CD8-positive, alpha-beta memory T cell (primary cell): Measurements from ENCODE around the gene NEUROG1. TPM values are rescaled to one million over a fixed set of nuclear protein-coding genes. Genes with fewer than 3 reads are reported as not detected.

ENCODE experiments used
- CTCF ChIA-PET: fragments of 350-600 bp; sonication (Branson Sonifier 250); formaldehyde crosslinking; loops from one replicate; lab custom pipeline; 2021; ENCODE audit warnings: antibody characterized with exemption; lab: Charles Lee
- POLR2A ChIA-PET: fragments of 350-600 bp; sonication (Branson Sonifier 250); formaldehyde crosslinking; loops from one replicate; lab custom pipeline; 2021; ENCODE audit warnings: antibody characterized with exemption; lab: Charles Lee
- DNase-seq, 5 donors: peaks; one replicate each; pipeline versions ENCODE4 v3.0.0 to v3.0.0-alpha.2; 2020 to 2022; ENCODE audit warnings: mixed read lengths in 1 of 5
- H3K27ac ChIP-seq: one replicate; pipeline ENCODE4 v1.7.0; 2013; ENCODE audit warnings: low read depth, mild to moderate bottlenecking, low read length, moderate library complexity
- H3K27me3 ChIP-seq: 2 replicates; pipeline ENCODE4 v1.7.0; 2013; ENCODE audit warnings: low read length, mild to moderate bottlenecking; ENCODE audit not compliant: insufficient read depth, poor library complexity, severe bottlenecking
- H3K36me3 ChIP-seq: 2 replicates; pipeline ENCODE4 v1.7.0; 2013; ENCODE audit warnings: mild to moderate bottlenecking, low read length, moderate library complexity; ENCODE audit not compliant: insufficient read depth
- H3K4me1 ChIP-seq: 2 replicates; pipeline ENCODE4 v1.7.0; 2013; ENCODE audit warnings: mild to moderate bottlenecking, low read length, moderate library complexity; ENCODE audit not compliant: insufficient read depth
- H3K4me3 ChIP-seq: 2 replicates; pipeline ENCODE4 v1.7.0; 2013; ENCODE audit warnings: mild to moderate bottlenecking, low read length
- H3K9me3 ChIP-seq: 2 replicates; pipeline ENCODE4 v1.7.0; 2013; ENCODE audit warnings: mild to moderate bottlenecking, low read length
- H3K27ac Mint-ChIP-seq, 8 donors: one replicate each; pipeline ENCODE4 v1.8.0; 2020 to 2021; ENCODE audit warnings: mixed read lengths in 8 of 8, mild to moderate bottlenecking in 6 of 8, inconsistent platforms in 3 of 8, moderate library complexity in 3 of 8
- H3K27me3 Mint-ChIP-seq, 2 donors: one replicate each; pipeline ENCODE4 v1.8.0; 2020 to 2021; ENCODE audit warnings: mixed read lengths in 2 of 2, mild to moderate bottlenecking in 1 of 2, moderate library complexity in 1 of 2
- H3K36me3 Mint-ChIP-seq, 3 donors: one replicate each; pipeline ENCODE4 v1.8.0; 2020 to 2021; ENCODE audit warnings: mixed read lengths in 3 of 3, inconsistent platforms in 1 of 3, mild to moderate bottlenecking in 1 of 3
- H3K4me1 Mint-ChIP-seq, 3 donors: one replicate each; pipeline ENCODE4 v1.8.0; 2020 to 2021; ENCODE audit warnings: mixed read lengths in 3 of 3, inconsistent platforms in 1 of 3, mild to moderate bottlenecking in 1 of 3
- H3K4me3 Mint-ChIP-seq, 7 donors: one replicate each; pipeline ENCODE4 v1.8.0; 2020 to 2021; ENCODE audit warnings: mixed read lengths in 7 of 7, mild to moderate bottlenecking in 6 of 7, moderate library complexity in 4 of 7, inconsistent platforms in 2 of 7
- H3K9me3 Mint-ChIP-seq, 5 donors: one replicate each; pipeline ENCODE4 v1.8.0; 2020 to 2022; ENCODE audit warnings: mixed read lengths in 5 of 5, mild to moderate bottlenecking in 3 of 5, moderate library complexity in 2 of 5, inconsistent platforms in 1 of 5
- polyA plus RNA-seq: library from polyadenylated mRNA; unstranded; fragments of 300-500 nt; fragmentation: Illumina TruSeq; gene quantifications from one replicate; pipeline ENCODE4 v1.2.3, GENCODE V29; 2021
- total RNA-seq, 2 experiments: library from RNA; stranded (reverse); gene quantifications; one replicate each; pipeline ENCODE4 v1.2.3, GENCODE V29; 2021

NEUROG1 gene
- total and polyA plus RNA-seq, 3 experiments from 2014 or later, result not detected

GRCh38 chr5:135508496-135509005, 27.2 kb downstream of the NEUROG1 start:
- CTCF ChIA-PET, result no interaction called here
- DNase-seq, result no peak
- H3K9me3 ChIP-seq, result no peaks in the 10 kb centered on the region

GRCh38 chr5:135505973-135506372, 29.8 kb downstream of the NEUROG1 start:
- H3K4me1 ChIP-seq, result no peaks in the 10 kb centered on the region
- ChIA-PET CTCF (no interaction called here), POLR2A (no interaction called here)

More at GRCh38 chr5:135508496-135509005, 27.2 kb downstream of the NEUROG1 start:
- POLR2A ChIA-PET, result no interaction called here
- Histone ChIP-seq H3K27me3 (no peaks in the 10 kb centered on the region), H3K4me3 (no peak overlapping the region), H3K4me1 (no peaks in the 10 kb centered on the region), H3K27ac (no peak overlapping the region), H3K36me3 (no peaks in the 10 kb centered on the region)
- Mint-ChIP-seq H3K27ac (no peak overlapping the region), H3K36me3 (no peaks in the 10 kb centered on the region), H3K4me3 (peak overlapping the region in 2 of 7 donors; percentile 12 to 15), H3K9me3 (no peaks in the 10 kb centered on the region), H3K4me1 (peaks cover 3 to 14% (median 6%) of the 10 kb centered on the region in 3 donors), H3K27me3 (peaks cover 16 to 64% of the 10 kb centered on the region in 2 donors)

DNA sequence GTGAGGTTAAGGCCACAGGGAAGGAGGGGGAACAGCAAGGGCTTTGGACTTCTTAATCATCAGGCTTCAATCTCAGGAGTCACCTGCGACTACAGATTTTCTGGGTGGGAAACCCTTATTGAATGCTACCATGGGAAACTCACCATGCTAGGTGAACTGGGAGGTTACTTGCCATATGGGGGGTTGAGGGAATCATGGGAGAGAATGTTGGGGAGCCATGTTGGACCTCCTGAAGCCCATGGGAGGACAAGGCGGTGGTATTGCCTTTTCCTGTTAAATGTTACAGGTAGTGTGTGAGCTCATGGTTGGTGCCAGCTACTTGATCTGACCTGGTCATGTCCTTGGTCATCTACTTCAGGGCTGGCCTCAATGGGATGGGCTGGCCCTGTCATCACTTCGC, 31.4 kb downstream of the NEUROG1 start:
- H3K27me3 Mint-ChIP-seq, result peaks cover 18 to 78% of the 10 kb centered on the region in 2 donors
- ChIA-PET CTCF (no interaction called here), POLR2A (no interaction called here)

More at GRCh38 chr5:135505973-135506372, 29.8 kb downstream of the NEUROG1 start:
- H3K36me3 Mint-ChIP-seq, result no peaks in the 10 kb centered on the region
- no peaks in the 10 kb centered on the region for H3K9me3 ChIP-seq
- no peak overlapping the region for H3K4me3 ChIP-seq
- H3K9me3 Mint-ChIP-seq, result no peaks in the 10 kb centered on the region
- peaks cover 16 to 86% of the 10 kb centered on the region in 2 donors for H3K27me3 Mint-ChIP-seq
- H3K36me3 ChIP-seq, result no peaks in the 10 kb centered on the region
- no peaks in the 10 kb centered on the region for H3K27me3 ChIP-seq
- H3K4me1 Mint-ChIP-seq, result peaks cover 3 to 14% (median 6%) of the 10 kb centered on the region in 3 donors
- H3K4me3 Mint-ChIP-seq, result no peak overlapping the region
- H3K27ac ChIP-seq, result no peak overlapping the region
- no peak overlapping the region for H3K27ac Mint-ChIP-seq
- no peak for DNase-seq

DNA sequence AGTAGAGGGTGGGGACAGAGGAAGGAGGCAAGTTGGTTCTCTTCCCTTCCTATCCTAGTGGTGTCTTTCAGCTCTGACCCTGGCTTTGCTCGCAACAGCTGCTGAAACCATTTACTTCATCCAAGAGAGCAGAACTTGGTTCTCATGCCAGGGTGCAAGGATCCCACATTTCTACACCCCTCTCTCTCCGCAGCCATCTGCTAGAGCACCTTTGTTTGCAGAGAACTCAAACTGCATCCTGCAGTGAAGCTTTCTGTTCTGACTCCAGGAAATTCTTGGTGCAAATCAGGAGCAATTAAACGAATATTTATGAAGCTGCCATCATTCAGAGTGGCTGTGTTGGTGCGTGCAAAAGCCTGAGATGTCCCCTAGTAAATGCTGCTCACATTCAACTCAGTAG, 31.9 kb downstream of the NEUROG1 start:
- no peaks in the 10 kb centered on the region for H3K36me3 Mint-ChIP-seq
- H3K4me1 Mint-ChIP-seq, result peaks cover 3 to 9% (median 5%) of the 10 kb centered on the region in 3 donors
- DNase-seq, result no peak
- no peak overlapping the region for H3K27ac ChIP-seq
- H3K27ac Mint-ChIP-seq, result no peak overlapping the region
- H3K4me3 Mint-ChIP-seq, result no peak overlapping the region
- H3K4me3 ChIP-seq, result no peak overlapping the region
- ChIA-PET POLR2A (no interaction called here), CTCF (no interaction called here)
- peaks cover 17 to 78% of the 10 kb centered on the region in 2 donors for H3K27me3 Mint-ChIP-seq
- no peaks in the 10 kb centered on the region for H3K4me1 ChIP-seq
- peaks cover 0 to 3% (median 0%) of the 10 kb centered on the region in 5 donors for H3K9me3 Mint-ChIP-seq
- no peaks in the 10 kb centered on the region for H3K27me3 ChIP-seq
- no peaks in the 10 kb centered on the region for H3K36me3 ChIP-seq
- no peaks in the 10 kb centered on the region for H3K9me3 ChIP-seq

More for the DNA sequence above, 31.4 kb downstream of the NEUROG1 start:
- DNase-seq, result no peak
- H3K4me1 ChIP-seq, result no peaks in the 10 kb centered on the region
- H3K4me3 ChIP-seq, result no peak overlapping the region
- no peaks in the 10 kb centered on the region for H3K27me3 ChIP-seq
- Mint-ChIP-seq H3K36me3 (no peaks in the 10 kb centered on the region), H3K9me3 (peaks cover 0 to 3% (median 0%) of the 10 kb centered on the region in 5 donors), H3K27ac (no peak overlapping the region), H3K4me1 (peaks cover 3 to 12% (median 6%) of the 10 kb centered on the region in 3 donors), H3K4me3 (no peak overlapping the region)
- no peaks in the 10 kb centered on the region for H3K9me3 ChIP-seq
- no peak overlapping the region for H3K27ac ChIP-seq
- no peaks in the 10 kb centered on the region for H3K36me3 ChIP-seq

- Mint-ChIP-seq H3K9me3 (peaks cover 0 to 3% (median 0%) of the 10 kb centered on the region in 5 donors), H3K36me3 (no peaks in the 10 kb centered on the region), H3K27ac (peak overlapping the region in 1 of 8 donors; percentile 36), H3K4me1 (peaks cover 0 to 2% (median 0%) of the 10 kb centered on the region in 3 donors), H3K4me3 (no peak overlapping the region), H3K27me3 (peaks cover 15 to 79% of the 10 kb centered on the region in 2 donors)
- Histone ChIP-seq H3K27ac (no peak overlapping the region), H3K4me3 (no peak overlapping the region), H3K36me3 (no peaks in the 10 kb centered on the region), H3K9me3 (no peaks in the 10 kb centered on the region), H3K4me1 (no peaks in the 10 kb centered on the region), H3K27me3 (no peaks in the 10 kb centered on the region)
- ChIA-PET CTCF (no interaction called here), POLR2A (no interaction called here)
- no peak for DNase-seq
Observed at GRCh38 chr5:135502836-135503520, 32.8 kb downstream of the NEUROG1 start.

- H3K9me3 ChIP-seq, result no peaks in the 10 kb centered on the region
- peaks cover 13 to 73% of the 10 kb centered on the region in 2 donors for H3K27me3 Mint-ChIP-seq
- POLR2A ChIA-PET, result no interaction called here
- H3K4me3 ChIP-seq, result no peak overlapping the region
- DNase-seq, result no peak
- H3K4me3 Mint-ChIP-seq, result no peak overlapping the region
- no peaks in the 10 kb centered on the region for H3K4me1 ChIP-seq
- no peaks in the 10 kb centered on the region for H3K36me3 ChIP-seq
- no peaks in the 10 kb centered on the region for H3K4me1 Mint-ChIP-seq
- CTCF ChIA-PET, result no interaction called here
- H3K36me3 Mint-ChIP-seq, result no peaks in the 10 kb centered on the region
- no peaks in the 10 kb centered on the region for H3K27me3 ChIP-seq
- H3K9me3 Mint-ChIP-seq, result peaks cover 0 to 3% (median 0%) of the 10 kb centered on the region in 5 donors
- no peak overlapping the region for H3K27ac ChIP-seq
- H3K27ac Mint-ChIP-seq, result no peak overlapping the region
Observed at GRCh38 chr5:135501965-135502364, 33.8 kb downstream of the NEUROG1 start.

GRCh38 chr5:135498637-135498995, 37.1 kb downstream of the NEUROG1 start:
- peaks cover 10 to 57% of the 10 kb centered on the region in 2 donors for H3K27me3 Mint-ChIP-seq
- no peak for DNase-seq
- H3K27me3 ChIP-seq, result no peaks in the 10 kb centered on the region
- ChIA-PET CTCF (no interaction called here), POLR2A (no interaction called here)
- no peak overlapping the region for H3K27ac ChIP-seq
- H3K9me3 Mint-ChIP-seq, result peaks cover 0 to 5% (median 0%) of the 10 kb centered on the region in 5 donors
- no peaks in the 10 kb centered on the region for H3K9me3 ChIP-seq
- H3K36me3 Mint-ChIP-seq, result no peaks in the 10 kb centered on the region
- H3K36me3 ChIP-seq, result no peaks in the 10 kb centered on the region
- H3K4me1 ChIP-seq, result no peaks in the 10 kb centered on the region
- H3K4me3 Mint-ChIP-seq, result no peak overlapping the region
- H3K4me1 Mint-ChIP-seq, result no peaks in the 10 kb centered on the region
- no peak overlapping the region for H3K4me3 ChIP-seq
- no peak overlapping the region for H3K27ac Mint-ChIP-seq

DNA sequence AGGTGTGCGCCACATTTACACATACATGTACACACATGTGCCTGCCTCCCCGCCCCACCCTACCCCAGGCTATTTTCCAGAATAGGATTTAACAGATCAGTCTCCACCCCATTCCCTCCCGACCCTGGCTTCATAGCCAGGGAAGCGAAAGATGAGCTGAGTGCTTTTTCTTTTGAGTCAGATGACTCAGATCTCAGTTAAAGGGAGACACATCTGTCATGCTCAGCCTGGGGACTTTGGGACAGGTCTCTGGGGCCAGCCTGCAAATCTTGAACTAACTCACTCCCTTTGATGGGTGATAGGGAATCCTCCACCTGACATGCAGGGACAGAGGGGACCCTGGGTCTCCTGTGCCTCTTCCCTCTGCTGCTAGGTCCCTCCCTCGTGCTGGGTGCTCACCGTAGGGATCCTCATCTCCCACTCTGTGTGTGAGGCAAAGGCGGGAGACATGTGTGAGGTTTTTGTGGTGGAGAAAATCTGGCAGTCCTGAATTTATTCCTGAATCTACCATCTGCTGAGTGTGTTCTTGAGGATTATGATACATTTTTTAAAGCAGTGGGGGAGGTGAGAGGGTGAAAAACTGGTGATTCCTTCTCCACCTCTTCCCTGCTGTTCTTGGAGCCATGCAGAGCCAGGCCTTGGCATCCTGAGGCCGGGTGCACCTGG, 37.7 kb downstream of the NEUROG1 start:
- no peak overlapping the region for H3K4me3 Mint-ChIP-seq
- no peaks in the 10 kb centered on the region for H3K4me1 Mint-ChIP-seq
- H3K4me1 ChIP-seq, result no peaks in the 10 kb centered on the region
- no peaks in the 10 kb centered on the region for H3K36me3 ChIP-seq
- peaks cover 0 to 6% (median 0%) of the 10 kb centered on the region in 5 donors for H3K9me3 Mint-ChIP-seq
- no peaks in the 10 kb centered on the region for H3K27me3 ChIP-seq
- H3K9me3 ChIP-seq, result no peaks in the 10 kb centered on the region
- H3K27me3 Mint-ChIP-seq, result peaks cover 10 to 57% of the 10 kb centered on the region in 2 donors
- ChIA-PET POLR2A (no interaction called here), CTCF (no interaction called here)
- H3K4me3 ChIP-seq, result no peak overlapping the region
- H3K36me3 Mint-ChIP-seq, result no peaks in the 10 kb centered on the region
- H3K27ac ChIP-seq, result no peak overlapping the region
- H3K27ac Mint-ChIP-seq, result no peak overlapping the region
- DNase-seq, result no peak
